Keratinocyte (primary cell): ENCODE measurements around the gene RABGGTB. TPM values are rescaled to one million over a fixed set of nuclear protein-coding genes. Genes with fewer than 3 reads are reported as not detected.

Experiments used
- DNase-seq: peaks from one replicate; pipeline ENCODE4 v3.0.0-alpha.2; 2011; ENCODE audit warnings: low read depth, missing footprints, low spot score
- FAIRE-seq: peaks from 2 replicates; lab custom pipeline; 2011; peaks lifted over from hg19 to GRCh38; lab: Jason Lieb, UNC
- H2AFZ ChIP-seq: 2 replicates; pipeline ENCODE4 v1.6.0; 2012; ENCODE audit warnings: low read length, control low read depth, inconsistent platforms; ENCODE audit not compliant: control insufficient read depth
- H3K27ac ChIP-seq: 2 replicates; pipeline ENCODE4 v1.5.1; 2011; ENCODE audit warnings: low read length; ENCODE audit not compliant: control insufficient read depth, insufficient read depth
- H3K27me3 ChIP-seq: 3 replicates; pipeline ENCODE4 v1.6.0; 2011; ENCODE audit warnings: low read length; ENCODE audit not compliant: control insufficient read depth, insufficient read depth; ENCODE audit errors: extremely low read depth
- H3K36me3 ChIP-seq, 2 experiments: 2 replicates in 1 of 2; 3 replicates in 1 of 2; pipeline ENCODE4 v1.5.1; 2011; ENCODE audit warnings: low read length in 2 of 2, mild to moderate bottlenecking in 1 of 2; ENCODE audit not compliant: control insufficient read depth in 2 of 2, insufficient read depth in 2 of 2; ENCODE audit errors: extremely low read depth in 1 of 2
- H3K4me1 ChIP-seq: 3 replicates; pipeline ENCODE4 v1.5.1; 2011; ENCODE audit warnings: low read length; ENCODE audit not compliant: control insufficient read depth, insufficient read depth; ENCODE audit errors: extremely low read depth
- H3K4me2 ChIP-seq: 3 replicates; pipeline ENCODE4 v1.6.0; 2011; ENCODE audit warnings: low read depth, low read length; ENCODE audit not compliant: control insufficient read depth, insufficient read depth; ENCODE audit errors: extremely low read depth
- H3K4me3 ChIP-seq, 3 experiments: fragments of 200-600 bp in 1 of 3; sonication (generic) in 1 of 3; 2 replicates in 2 of 3; 3 replicates in 1 of 3; pipeline ENCODE4 v1.5.1; 2011 to 2016; ENCODE audit warnings: low read length in 3 of 3, mild to moderate bottlenecking in 3 of 3, control low read depth in 2 of 3, inconsistent platforms in 1 of 3, low read depth in 1 of 3, mixed read lengths in 1 of 3, mixed run types in 1 of 3, moderate library complexity in 1 of 3; ENCODE audit not compliant: control insufficient read depth in 2 of 3, insufficient read depth in 2 of 3; ENCODE audit errors: extremely low read depth in 1 of 3
- H3K79me2 ChIP-seq: 2 replicates; pipeline ENCODE4 v1.6.0; 2012; ENCODE audit warnings: low read length; ENCODE audit not compliant: control insufficient read depth, insufficient read depth
- H3K9ac ChIP-seq: 3 replicates; pipeline ENCODE4 v1.6.0; 2011; ENCODE audit warnings: low read length; ENCODE audit not compliant: control insufficient read depth, insufficient read depth; ENCODE audit errors: extremely low read depth
- H3K9me1 ChIP-seq: 3 replicates; pipeline ENCODE4 v1.6.0; 2011; ENCODE audit warnings: low read length; ENCODE audit not compliant: control insufficient read depth, insufficient read depth; ENCODE audit errors: extremely low read depth
- H3K9me3 ChIP-seq: 2 replicates; pipeline ENCODE4 v1.5.1; 2012; ENCODE audit warnings: low read depth, low read length; ENCODE audit not compliant: control insufficient read depth
- H4K20me1 ChIP-seq: 3 replicates; pipeline ENCODE4 v1.6.0; 2011; ENCODE audit warnings: low read length; ENCODE audit not compliant: control insufficient read depth, insufficient read depth; ENCODE audit errors: extremely low read depth
- CTCF ChIP-seq, 3 experiments: IDR thresholded peaks in 1 of 3; conservative IDR thresholded peaks in 1 of 3; optimal IDR thresholded peaks in 1 of 3; 2 replicates in 2 of 3; 3 replicates in 1 of 3; pipeline versions ENCODE3 to v1.5.1; 2011; ENCODE audit warnings: low read length in 3 of 3, mild to moderate bottlenecking in 3 of 3, moderate library complexity in 2 of 3, control low read depth in 1 of 3, inconsistent platforms in 1 of 3; ENCODE audit not compliant: insufficient read depth in 2 of 3; ENCODE audit errors: extremely low read depth in 1 of 3
- EZH2 ChIP-seq: IDR thresholded peaks from one replicate; pipeline ENCODE4 v1.6.1; 2012; ENCODE audit warnings: inconsistent platforms, mild to moderate bottlenecking, low read length, moderate library complexity
- dilution Hi-C: fragments of 300-500 bp; cut with MboI; formaldehyde crosslinking; loops from one replicate; pipeline ENCODE4 v1.7.0; 2020; ENCODE audit warnings: low sequenced_read_pairs; ENCODE audit not compliant: extremely low pct_ligation_motif_present
- polyA plus RNA-seq, 5 experiments: library from polyadenylated mRNA; depleted of rRNA in 3 of 5; stranded (reverse) in 3 of 5; stranded (forward) in 1 of 5; unstranded in 1 of 5; fragments of >200 nt; gene quantifications; 1 replicate in 1 of 5; 2 replicates in 3 of 5; 3 replicates in 1 of 5; pipeline versions ENCODE4 v1.2.1 to v1.2.3, GENCODE V29; 2011 to 2012; ENCODE audit warnings: missing spikeins in 2 of 5, low read depth in 1 of 5, low replicate concordance in 1 of 5

The RABGGTB gene
- polyA plus RNA-seq, 1 donor (not counting 4 experiments of a cell fraction or from before 2014, with no cell fraction given), result 243 TPM

GRCh38 chr1:75786901-75787493, 941 bp downstream of the RABGGTB start:
- no peak overlapping the region for H2AFZ ChIP-seq
- FAIRE-seq (no peak), DNase-seq (no peak)
- no peaks in the 10 kb centered on the region for H3K9me1 ChIP-seq
- H3K79me2 ChIP-seq, result peaks cover 56% of the 10 kb centered on the region
- dilution Hi-C loops, result no loop called here
- H3K4me3 ChIP-seq, result peak overlapping the region; percentile 65 to 83 (median 80)
- peaks cover 9 to 32% of the 10 kb centered on the region in 2 experiments for H3K36me3 ChIP-seq
- H3K27ac ChIP-seq, result peak overlapping the region; percentile 88
- peaks cover 20% of the 10 kb centered on the region for H3K4me1 ChIP-seq
- H3K9ac ChIP-seq, result peak overlapping the region; percentile 90
- peaks cover 24% of the 10 kb centered on the region for H4K20me1 ChIP-seq
- TF ChIP-seq EZH2, result no peak
- H3K27me3 ChIP-seq, result no peaks in the 10 kb centered on the region
- peak overlapping the region; percentile 92 for H3K4me2 ChIP-seq
- no peaks in the 10 kb centered on the region for H3K9me3 ChIP-seq

- FAIRE-seq, result no peak
These were observed 1.5 kb downstream of the RABGGTB start for GRCh38 chr1:75787524-75787923.

More at GRCh38 chr1:75787524-75787923, 1.5 kb downstream of the RABGGTB start:
- H3K27me3 ChIP-seq, result no peaks in the 10 kb centered on the region
- peaks cover 10 to 35% of the 10 kb centered on the region in 2 experiments for H3K36me3 ChIP-seq
- dilution Hi-C loops, result no loop called here
- H3K79me2 ChIP-seq, result peaks cover 60% of the 10 kb centered on the region
- peak overlapping the region; percentile 92 for H3K4me2 ChIP-seq
- no peaks in the 10 kb centered on the region for H3K9me3 ChIP-seq
- H3K4me1 ChIP-seq, result peaks cover 20% of the 10 kb centered on the region
- no peaks in the 10 kb centered on the region for H3K9me1 ChIP-seq
- peak overlapping the region; percentile 65 to 83 (median 80) for H3K4me3 ChIP-seq
- H3K27ac ChIP-seq, result peak overlapping the region; percentile 88
- DNase-seq, result no peak
- no peak overlapping the region for H2AFZ ChIP-seq
- peaks cover 29% of the 10 kb centered on the region for H4K20me1 ChIP-seq
- H3K9ac ChIP-seq, result peak overlapping the region; percentile 90
- TF ChIP-seq CTCF (optimal IDR thresholded peaks at IDR 0.05 in 1 of 3, IDR thresholded peaks at IDR 0.05 in 1 of 3, conservative IDR thresholded peaks at IDR 0.05 in 1 of 3; ENCODE audit: extremely low read depth in 1 of 3, insufficient read depth in 2 of 3, low read length in 3 of 3) (no peak), EZH2 (no peak)
